Stimulated activated CD8-positive, alpha-beta memory T cell treated with anti-CD3 and anti-CD28 coated beads, Interleukin-15, amount 100 ng/mL, for 48 hours (primary cell): ENCODE measurements around the gene SWI5.

Source experiments
- DNase-seq, 2 donors: peaks; one replicate each; pipeline ENCODE4 v3.0.0-alpha.2; 2020; ENCODE audit warnings: low read depth in 2 of 2

SWI5 gene

GRCh38 chr9:128252317-128253139, 23.5 kb upstream of the SWI5 start:
- DNase-seq: no peak

- DNase-seq: no peak
These were observed 22.7 kb upstream of the SWI5 start for GRCh38 chr9:128253140-128253990.

- no peak for DNase-seq
These were observed 22.1 kb upstream of the SWI5 start for GRCh38 chr9:128253991-128254346.

- DNase-seq: no peak
These were observed 21.7 kb upstream of the SWI5 start for GRCh38 chr9:128254362-128254761.

- DNase-seq: peak; percentile 31 to 38
These were observed 21.0 kb upstream of the SWI5 start for GRCh38 chr9:128254855-128255759.

GRCh38 chr9:128257086-128257825, 18.8 kb upstream of the SWI5 start:
- no peak for DNase-seq

- DNase-seq: no peak
These were observed 18.2 kb upstream of the SWI5 start for GRCh38 chr9:128257907-128258306.

- DNase-seq: no peak
These were observed 17.8 kb upstream of the SWI5 start for GRCh38 chr9:128258326-128258725.

GRCh38 chr9:128259156-128259555, 16.9 kb upstream of the SWI5 start:
- no peak for DNase-seq

GRCh38 chr9:128260340-128260739, 15.7 kb upstream of the SWI5 start:
- DNase-seq: no peak

- no peak for DNase-seq
These were observed 13.4 kb upstream of the SWI5 start for GRCh38 chr9:128262687-128263086.

GRCh38 chr9:128265348-128265847, 10.7 kb upstream of the SWI5 start:
- no peak for DNase-seq

GRCh38 chr9:128266868-128267590, 9.0 kb upstream of the SWI5 start:
- no peak for DNase-seq

GRCh38 chr9:128271112-128271511, 5.0 kb upstream of the SWI5 start:
- DNase-seq: no peak

GRCh38 chr9:128271512-128271911, 4.6 kb upstream of the SWI5 start:
- DNase-seq: no peak

- DNase-seq: no peak
These were observed 1.8 kb upstream of the SWI5 start for GRCh38 chr9:128274245-128274644.

- no peak for DNase-seq
These were observed 673 bp upstream of the SWI5 start, which contains the start of gene GOLGA2 for GRCh38 chr9:128275198-128276007. TSS of gene GOLGA2 (minus strand) at chr9:128276007. CDS start at chr9:128275976, 31 bp downstream.

GRCh38 chr9:128276574-128277270, 646 bp downstream of the SWI5 start:
- DNase-seq: no peak
